ENCODE results near the gene RAP2A. TPM values are rescaled to one million over a fixed set of nuclear protein-coding genes. Genes with fewer than 3 reads are reported as not detected.

Gene RAP2A
- 28.3 and 28.4 TPM in 2 replicates for total RNA-seq (2014; rRNA removed; shearing (Covaris generic))
- polyA plus RNA-seq (2015; cell fraction: cytosol; rRNA removed): 11.5 and 15.1 TPM in 2 replicates
- polyA plus RNA-seq (2015; cell fraction: nucleus; rRNA removed): 12.5 and 13.6 TPM in 2 replicates

DNA sequence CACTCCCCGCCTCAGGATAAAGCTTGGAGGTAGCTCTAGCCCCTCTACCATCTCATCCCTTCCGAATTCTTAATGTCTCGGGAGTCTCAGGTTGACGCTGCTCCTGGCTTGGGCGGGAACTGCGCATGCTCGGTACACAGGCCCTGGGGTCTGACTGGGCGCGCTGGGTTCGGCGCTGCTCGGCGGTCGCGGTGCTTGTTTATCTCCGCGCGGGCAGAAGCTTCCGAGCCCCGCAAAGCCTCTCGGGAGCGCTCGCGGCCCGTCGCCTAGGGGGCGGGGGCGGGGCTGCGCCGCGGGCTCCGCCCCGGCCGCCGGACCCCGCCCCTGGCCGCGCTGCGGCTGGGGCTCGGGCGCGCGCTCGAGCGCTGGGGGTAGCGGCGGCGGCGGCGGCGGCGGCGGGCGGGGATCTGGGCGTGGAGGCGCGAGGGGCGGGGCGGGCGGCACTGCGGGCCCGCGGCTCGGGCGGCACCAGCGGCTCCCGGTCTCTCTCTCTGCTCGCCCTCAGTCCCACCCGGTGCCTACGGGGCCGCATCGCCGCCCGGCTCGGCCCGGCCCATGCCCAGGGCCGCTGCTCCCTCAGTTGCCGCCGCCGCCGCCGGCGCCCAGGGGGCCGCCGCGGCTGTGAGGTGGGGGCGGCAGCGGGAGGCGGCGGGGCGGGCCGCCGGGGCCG lies at the start of gene RAP2A:
TSS of gene RAP2A (plus strand) at position 443 of the 670 bp plus-strand sequence. CDS start 302 bp downstream, outside the sequence.
- in situ Hi-C loops (cut with HindIII; ENCODE audit: low pct_unique_long_range_greater_than_20kb, low sequenced_read_pairs): no loop called here
- DNase-seq (ENCODE audit: low read depth, low spot score): peak; percentile 90

DNA sequence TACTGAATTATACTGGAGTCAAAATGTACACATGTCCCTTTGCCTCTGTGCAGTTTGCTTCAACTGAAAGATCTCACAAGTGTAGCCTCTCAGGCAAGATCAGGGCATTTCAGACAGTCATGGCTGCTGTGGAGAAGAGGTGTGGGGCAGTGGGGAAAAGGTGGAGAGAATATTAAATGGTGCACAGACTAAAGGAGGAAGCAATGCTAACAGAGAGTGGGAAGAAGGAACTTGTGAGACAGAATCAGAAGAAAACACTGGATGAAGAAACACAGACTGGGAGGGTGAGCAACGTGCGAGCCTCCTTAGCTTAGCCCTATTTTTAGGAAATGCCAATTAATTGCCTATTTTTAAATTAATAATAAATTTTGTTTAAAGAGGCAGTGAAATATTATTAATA lies 49.6 kb upstream of the RAP2A start:
- in situ Hi-C loops (cut with HindIII; ENCODE audit: low pct_unique_long_range_greater_than_20kb, low sequenced_read_pairs): no loop called here

DNA sequence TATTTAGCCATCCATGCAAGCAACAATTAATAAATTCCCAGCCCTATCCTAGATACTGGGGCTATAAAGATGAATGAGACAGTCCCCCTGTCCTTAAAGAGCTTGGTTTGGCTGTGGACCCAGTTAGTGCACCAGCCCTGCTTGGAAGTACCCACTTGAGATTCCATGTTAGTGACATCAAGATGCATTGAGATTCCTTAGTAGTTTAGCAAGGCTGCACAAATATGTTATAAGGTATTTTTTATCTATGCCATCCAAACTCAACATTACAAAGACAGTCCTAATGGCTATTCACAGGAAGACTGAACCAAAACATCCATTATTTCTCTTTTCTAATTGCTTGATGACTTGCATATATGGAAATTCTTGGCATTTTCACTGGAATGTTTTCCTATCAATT lies 48.8 kb upstream of the RAP2A start:
- DNase-seq (ENCODE audit: low read depth, low spot score): no peak
- in situ Hi-C loops (cut with HindIII; ENCODE audit: low pct_unique_long_range_greater_than_20kb, low sequenced_read_pairs): no loop called here

More for the DNA sequence above, 49.6 kb upstream of the RAP2A start:
- no peak for DNase-seq (ENCODE audit: low read depth, low spot score)

DNA sequence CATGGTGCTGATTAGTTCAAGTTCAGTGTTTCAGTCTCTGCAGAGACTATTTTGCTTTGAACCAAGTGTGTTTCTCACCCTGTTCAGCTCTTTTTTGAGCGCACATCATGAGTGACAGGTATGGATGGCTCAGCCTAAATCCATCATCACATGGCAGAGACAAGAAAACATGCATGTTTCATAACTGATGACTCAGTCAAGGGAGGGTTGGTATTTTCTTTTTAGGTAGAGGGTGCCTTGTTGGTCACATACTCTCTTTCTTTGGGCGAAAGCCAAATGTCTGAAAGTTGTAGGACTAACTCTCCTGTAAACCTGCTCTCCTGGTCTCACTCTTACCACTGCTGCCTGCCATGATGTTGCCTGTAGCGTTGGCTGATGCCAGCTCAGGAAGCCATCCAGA lies 48.1 kb upstream of the RAP2A start:
- in situ Hi-C loops (cut with HindIII; ENCODE audit: low pct_unique_long_range_greater_than_20kb, low sequenced_read_pairs): no loop called here
- DNase-seq (ENCODE audit: low read depth, low spot score): no peak

DNA sequence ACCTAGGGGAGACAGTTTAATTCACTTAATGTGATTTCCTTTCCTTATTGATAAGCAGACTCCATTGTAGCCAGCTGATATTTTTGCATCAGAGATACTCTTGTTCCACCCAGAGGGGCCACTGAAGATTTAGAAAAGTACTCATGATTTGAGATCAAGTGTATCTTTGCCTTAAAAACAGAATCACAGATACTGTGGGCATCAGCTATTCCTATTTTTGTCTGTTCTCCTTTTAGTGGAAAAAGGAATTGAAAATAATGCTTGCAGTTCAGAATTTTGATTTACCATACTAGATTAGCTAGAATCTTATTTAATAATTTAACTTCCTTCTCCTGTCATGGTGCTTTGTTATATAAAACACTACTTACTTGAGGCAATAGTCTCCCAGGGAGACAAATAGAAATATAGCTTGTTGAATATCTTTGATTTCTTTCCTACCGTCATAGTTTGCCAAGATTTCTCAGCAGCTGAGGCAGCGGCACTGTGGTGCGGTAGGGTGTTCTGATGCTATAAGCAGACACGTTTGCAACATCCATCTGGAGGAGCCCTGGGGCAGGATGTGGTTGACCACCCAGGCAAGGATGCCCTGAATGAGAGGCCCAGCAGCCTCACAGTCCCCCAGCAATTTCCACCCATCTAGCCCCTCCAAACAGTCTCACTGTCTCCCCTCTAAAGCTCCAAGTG lies 47.0 kb upstream of the RAP2A start:
- DNase-seq (ENCODE audit: low read depth, low spot score): no peak
- in situ Hi-C loops (cut with HindIII; ENCODE audit: low pct_unique_long_range_greater_than_20kb, low sequenced_read_pairs): no loop called here

DNA sequence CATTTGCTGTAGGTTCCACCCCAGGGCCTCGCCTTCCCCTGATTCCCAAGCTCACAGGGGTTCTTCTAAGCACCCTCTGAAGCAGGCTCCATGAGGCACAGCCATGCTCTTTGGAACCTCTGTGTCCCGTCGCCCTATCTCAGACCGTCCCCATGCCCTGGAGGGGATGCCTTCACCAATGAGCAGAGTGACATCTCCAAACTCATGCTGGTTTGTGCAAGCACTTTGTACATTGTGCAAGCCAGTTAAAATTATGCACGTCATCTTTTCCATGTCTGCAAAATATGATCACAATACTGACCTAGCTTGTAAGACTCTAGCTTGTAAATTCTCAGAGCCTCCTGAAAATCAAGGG lies 46.5 kb upstream of the RAP2A start:
- in situ Hi-C loops (cut with HindIII; ENCODE audit: low pct_unique_long_range_greater_than_20kb, low sequenced_read_pairs): no loop called here
- no peak for DNase-seq (ENCODE audit: low read depth, low spot score)

DNA sequence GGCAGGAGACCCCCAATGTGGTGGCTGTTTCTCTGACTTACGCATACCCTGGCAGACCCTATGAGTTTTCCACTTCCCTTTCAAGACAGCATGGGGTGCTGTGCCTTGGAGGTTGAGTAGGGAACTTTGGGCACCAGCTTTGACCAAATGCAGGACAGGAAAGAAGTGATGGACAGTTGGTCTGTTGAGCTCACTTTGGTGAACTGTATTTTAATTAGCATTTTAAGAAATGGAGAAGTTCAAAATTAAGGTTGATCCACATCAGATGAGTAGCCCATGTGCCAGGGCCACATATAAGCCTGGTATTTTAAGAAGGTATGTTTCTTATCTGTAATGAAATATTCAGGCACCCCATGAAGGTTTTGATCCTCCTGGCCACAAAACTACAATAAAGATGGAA lies 46.1 kb upstream of the RAP2A start:
- in situ Hi-C loops (cut with HindIII; ENCODE audit: low pct_unique_long_range_greater_than_20kb, low sequenced_read_pairs): no loop called here
- no peak for DNase-seq (ENCODE audit: low read depth, low spot score)

DNA sequence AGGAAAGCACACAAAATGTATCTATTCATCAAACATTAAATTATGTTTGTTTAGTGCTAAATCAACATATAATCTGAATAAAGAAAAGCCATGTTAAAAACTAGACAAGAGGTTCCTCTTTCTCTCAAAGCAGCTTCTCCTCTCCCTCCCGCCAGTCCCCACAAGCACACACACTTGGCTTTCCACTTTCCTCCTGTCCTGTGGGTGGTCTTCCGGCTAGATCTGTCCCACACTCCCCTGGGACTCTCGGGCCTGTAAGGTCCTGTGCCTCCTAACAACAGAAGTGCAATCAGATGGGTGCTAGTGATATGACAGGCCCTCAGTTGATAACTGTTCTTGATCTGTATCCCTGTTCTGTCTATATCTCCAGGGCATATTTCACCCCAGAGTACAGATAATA lies 45.6 kb upstream of the RAP2A start:
- no peak for DNase-seq (ENCODE audit: low read depth, low spot score)
- in situ Hi-C loops (cut with HindIII; ENCODE audit: low pct_unique_long_range_greater_than_20kb, low sequenced_read_pairs): no loop called here

DNA sequence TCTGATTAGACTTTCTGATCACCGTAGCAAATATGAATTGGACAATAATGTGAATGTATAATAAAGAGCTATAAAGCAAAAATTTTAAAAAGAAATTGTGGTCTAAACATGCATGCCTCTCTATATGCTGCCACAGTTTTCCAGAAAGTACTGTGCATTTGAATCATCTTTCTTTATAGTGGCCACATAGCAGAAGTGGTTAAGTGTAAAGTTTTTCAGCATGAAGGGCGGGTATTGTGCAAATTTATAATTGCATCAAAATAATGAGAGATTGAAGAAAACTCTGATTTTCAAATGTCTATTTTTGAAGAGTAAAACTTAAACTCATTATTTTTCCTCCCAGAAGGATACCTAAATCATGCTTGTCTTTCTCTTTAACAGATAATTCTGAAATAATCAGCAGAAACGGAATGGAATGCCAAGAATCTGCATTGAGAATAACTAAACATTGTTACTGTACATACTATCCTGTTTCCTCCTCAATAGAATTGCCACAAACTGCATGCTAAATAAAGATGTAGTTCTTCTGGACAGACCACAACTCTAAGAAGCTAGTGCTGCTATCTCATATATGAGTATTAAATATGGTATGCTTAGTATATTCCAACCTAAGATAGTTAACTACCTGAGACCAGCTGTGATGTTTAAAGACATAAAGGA lies 42.9 kb upstream of the RAP2A start:
- DNase-seq (ENCODE audit: low read depth, low spot score): peak; percentile 26

DNA sequence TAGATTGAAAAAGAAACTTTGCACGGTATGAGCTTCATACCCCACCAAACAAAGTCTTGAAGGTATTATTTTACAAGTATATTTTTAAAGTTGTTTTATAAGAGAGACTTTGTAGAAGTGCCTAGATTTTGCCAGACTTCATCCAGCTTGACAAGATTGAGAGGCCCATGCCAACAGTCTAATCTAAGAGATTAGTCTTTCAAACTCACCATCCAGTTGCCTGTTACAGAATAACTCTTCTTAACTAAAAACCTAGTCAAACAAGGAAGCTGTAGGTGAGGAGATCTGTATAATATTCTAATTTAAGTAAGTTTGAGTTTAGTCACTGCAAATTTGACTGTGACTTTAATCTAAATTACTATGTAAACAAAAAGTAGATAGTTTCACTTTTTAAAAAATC lies 41.9 kb upstream of the RAP2A start:
- in situ Hi-C loops (cut with HindIII; ENCODE audit: low pct_unique_long_range_greater_than_20kb, low sequenced_read_pairs): no loop called here
- DNase-seq (ENCODE audit: low read depth, low spot score): no peak

More for the DNA sequence above, 42.9 kb upstream of the RAP2A start:
- in situ Hi-C loops (cut with HindIII; ENCODE audit: low pct_unique_long_range_greater_than_20kb, low sequenced_read_pairs): no loop called here

DNA sequence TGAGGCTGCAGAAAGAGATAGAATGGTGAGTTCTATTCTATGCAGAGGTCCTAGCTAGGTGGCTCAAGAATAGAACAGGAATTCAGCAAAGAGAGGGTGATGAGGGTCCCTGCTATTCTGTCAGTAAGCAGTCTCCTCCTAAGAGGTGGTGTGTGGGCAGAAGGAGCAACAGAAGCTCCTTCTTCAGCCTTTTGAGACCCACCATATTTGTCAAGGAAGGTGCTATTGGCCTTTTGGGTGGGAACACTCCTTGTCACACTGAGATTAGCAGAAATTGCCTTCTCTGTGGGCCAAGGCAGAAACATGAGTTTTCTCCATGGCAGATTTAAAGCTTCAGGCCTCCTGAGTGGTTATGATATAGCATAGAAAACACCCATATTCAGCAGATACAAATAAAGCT lies 39.4 kb upstream of the RAP2A start:
- in situ Hi-C loops (cut with HindIII; ENCODE audit: low pct_unique_long_range_greater_than_20kb, low sequenced_read_pairs): no loop called here
- no peak for DNase-seq (ENCODE audit: low read depth, low spot score)

DNA sequence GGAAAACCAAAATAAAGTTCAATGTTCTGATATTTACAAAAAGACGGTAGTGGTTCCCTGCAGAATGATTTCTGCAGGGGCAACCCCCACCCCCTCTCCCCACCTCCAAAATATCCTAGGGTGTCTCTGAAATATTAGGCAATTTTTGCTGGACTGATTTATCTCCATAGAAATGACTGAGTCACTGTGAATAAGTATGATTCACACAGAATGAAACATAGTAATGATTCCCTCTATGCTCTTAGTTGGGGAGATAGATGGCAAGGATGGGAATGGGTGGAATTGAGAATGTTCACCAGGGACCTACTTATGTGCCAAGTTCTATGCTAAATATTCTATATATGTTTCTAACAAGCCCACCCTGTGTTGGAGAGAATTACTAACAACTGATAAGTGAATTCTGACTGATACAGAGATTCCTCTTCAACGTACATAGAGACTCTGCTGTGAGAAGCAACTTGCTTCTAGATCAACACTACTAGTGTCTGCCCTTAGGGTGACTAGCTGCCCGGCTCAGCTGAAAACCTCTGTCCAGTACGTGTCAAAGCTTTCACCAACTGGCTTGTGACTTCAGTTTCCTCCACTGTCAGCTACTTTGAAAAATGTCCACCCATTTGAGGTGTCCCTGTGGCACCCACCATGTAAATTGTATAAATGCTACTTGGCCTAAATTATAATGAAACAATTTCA lies 38.4 kb upstream of the RAP2A start:
- in situ Hi-C loops (cut with HindIII; ENCODE audit: low pct_unique_long_range_greater_than_20kb, low sequenced_read_pairs): no loop called here
- DNase-seq (ENCODE audit: low read depth, low spot score): peak; percentile 34

DNA sequence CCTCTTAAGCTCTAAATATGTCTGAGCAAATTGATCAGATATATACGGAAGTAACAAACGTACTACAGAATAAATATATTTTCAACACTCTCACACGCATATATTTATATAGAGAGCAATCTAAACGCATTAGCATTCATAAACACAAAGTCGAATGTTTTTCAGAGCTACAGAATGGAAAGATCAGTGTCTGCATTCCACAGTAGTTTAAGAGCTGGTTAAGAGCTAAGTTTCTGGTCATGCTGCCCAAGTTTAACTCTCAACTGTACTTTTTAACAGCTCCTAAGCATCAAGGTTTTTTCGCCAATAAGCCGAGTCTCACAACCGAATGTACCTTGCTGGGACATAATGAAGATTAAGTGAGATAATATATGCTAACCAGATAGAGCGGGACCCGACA lies 36.7 kb upstream of the RAP2A start:
- no peak for DNase-seq (ENCODE audit: low read depth, low spot score)
- in situ Hi-C loops (cut with HindIII; ENCODE audit: low pct_unique_long_range_greater_than_20kb, low sequenced_read_pairs): no loop called here

DNA sequence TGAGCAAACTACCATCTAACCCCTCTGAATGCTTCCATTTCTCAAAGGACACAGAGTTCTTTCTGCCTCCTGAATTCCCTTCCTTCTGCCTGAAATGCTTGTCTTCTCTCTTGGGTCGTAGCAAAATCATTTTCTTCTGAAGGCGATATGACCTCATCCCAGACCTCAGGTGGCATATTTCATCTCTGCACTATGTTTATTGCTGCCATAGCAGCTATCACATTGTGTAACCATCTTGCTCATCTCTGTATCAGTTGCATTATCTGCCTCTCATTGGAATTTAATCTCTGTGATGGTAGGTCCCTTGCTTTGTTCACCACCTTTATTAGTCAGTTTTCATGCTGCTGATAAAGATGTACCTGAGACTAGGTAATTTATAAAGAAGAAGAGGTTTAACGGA lies 32.5 kb upstream of the RAP2A start:
- no peak for DNase-seq (ENCODE audit: low read depth, low spot score)
- in situ Hi-C loops (cut with HindIII; ENCODE audit: low pct_unique_long_range_greater_than_20kb, low sequenced_read_pairs): no loop called here

DNA sequence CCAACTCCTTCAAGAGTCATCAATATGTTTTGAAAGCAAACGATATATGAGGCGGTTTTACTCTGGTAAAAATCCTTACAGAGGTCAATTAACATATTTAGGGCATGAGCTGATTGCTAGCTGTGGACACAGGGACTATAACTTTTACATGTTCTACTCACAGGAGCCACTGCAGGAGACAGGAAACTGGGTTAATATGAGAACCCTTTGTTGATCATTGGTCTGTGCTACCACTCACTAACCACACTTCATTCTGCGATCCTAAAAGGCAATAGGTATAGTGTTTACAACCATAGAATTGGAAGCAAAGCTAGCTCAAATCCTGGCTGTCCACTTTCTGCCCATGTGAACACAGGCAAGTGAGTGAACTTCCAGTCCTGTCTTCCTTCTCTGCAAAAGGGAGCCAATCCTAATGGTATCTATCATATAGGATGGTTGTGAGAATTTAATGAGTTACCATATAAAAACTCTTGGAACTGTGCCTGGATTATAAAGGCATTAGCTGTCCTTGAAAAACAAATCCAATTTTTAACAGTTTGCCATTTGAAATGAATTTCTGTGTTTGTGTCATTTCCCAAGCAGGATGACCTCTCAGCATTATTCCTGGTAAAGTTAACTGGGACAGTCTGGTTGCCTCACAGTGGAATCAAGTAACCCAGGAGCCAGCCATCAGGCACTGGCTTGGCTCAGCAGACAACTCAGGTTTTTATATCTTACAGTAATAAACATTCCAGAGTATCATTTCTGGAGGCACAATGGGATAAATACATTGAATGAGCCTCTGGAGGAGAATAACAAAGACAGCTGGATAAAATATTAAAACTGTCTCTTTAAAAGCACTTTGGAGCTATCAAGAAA lies 29.8 kb upstream of the RAP2A start:
- in situ Hi-C loops (cut with HindIII; ENCODE audit: low pct_unique_long_range_greater_than_20kb, low sequenced_read_pairs): no loop called here
- no peak for DNase-seq (ENCODE audit: low read depth, low spot score)

DNA sequence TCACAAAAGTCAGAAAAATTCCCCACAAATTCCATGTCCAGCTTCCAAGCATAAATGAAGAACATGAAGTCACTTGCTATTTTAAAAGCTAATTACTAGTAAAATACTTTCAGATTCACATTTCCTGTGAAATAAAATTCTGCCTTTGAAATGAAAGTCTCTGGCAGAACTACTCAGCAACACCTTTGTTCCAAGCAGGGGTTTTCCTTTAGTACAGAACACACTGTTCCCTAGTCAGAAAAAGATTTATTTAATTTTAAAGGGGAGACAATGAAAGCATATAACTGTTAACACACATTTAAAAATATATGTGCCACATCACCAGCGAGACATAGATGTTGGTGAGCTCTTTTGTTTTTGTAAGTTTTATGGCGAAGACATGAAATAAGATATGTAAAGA lies 26.4 kb upstream of the RAP2A start:
- DNase-seq (ENCODE audit: low read depth, low spot score): no peak
- in situ Hi-C loops (cut with HindIII; ENCODE audit: low pct_unique_long_range_greater_than_20kb, low sequenced_read_pairs): no loop called here

DNA sequence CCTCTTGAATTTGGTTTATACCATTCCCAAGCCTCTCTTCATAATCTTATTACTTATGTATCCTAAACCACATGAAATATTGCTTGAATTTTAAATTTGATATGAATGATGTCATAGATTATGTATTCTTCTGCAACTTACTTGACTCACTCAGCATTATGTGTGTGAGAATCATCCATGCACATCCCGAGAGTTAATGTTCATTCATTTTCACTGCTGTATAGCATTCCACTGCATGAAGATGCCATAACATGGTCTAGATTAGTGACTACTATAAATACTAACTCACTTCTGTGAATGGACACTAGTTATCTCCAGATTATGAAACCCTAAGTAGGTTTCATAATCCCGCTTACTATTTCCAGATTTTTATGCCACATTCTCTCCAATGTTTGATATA lies 25.0 kb upstream of the RAP2A start:
- in situ Hi-C loops (cut with HindIII; ENCODE audit: low pct_unique_long_range_greater_than_20kb, low sequenced_read_pairs): no loop called here
- DNase-seq (ENCODE audit: low read depth, low spot score): no peak
